Left lung (tissue), 10 donors: ENCODE data around the gene SCAMP4. TPM values are rescaled to one million over a fixed set of nuclear protein-coding genes. Genes with fewer than 3 reads are reported as not detected.

Experiments
- ATAC-seq: fragments of 200-7000 bp; cut with Tn5 transposase; one replicate; pipeline ENCODE4 v1.9.1; 2020; ENCODE audit warnings: moderate library complexity
- DNase-seq, 4 donors: peaks; one replicate each; pipeline ENCODE4 v3.0.0-alpha.2; 2013 to 2020
- H3K27ac ChIP-seq, 2 donors: fragments of 200-600 bp; sonication (generic) in 1 of 2; one replicate each; pipeline versions ENCODE4 v1.5.0 to v1.8.0; 2020 to 2021
- H3K27me3 ChIP-seq, 2 donors: fragments of 200-600 bp; sonication (generic) in 1 of 2; one replicate each; pipeline versions ENCODE4 v1.5.0 to v1.8.0; 2020 to 2021
- H3K36me3 ChIP-seq, 2 donors: fragments of 200-600 bp; sonication (generic) in 1 of 2; one replicate each; pipeline versions ENCODE4 v1.5.0 to v1.8.0; 2020 to 2021
- H3K4me1 ChIP-seq, 2 donors: fragments of 200-600 bp; one replicate each; pipeline ENCODE4 v1.8.0; 2021
- H3K4me3 ChIP-seq, 2 donors: fragments of 200-600 bp; sonication (generic) in 1 of 2; one replicate each; pipeline versions ENCODE4 v1.5.0 to v1.8.0; 2020 to 2021; ENCODE audit warnings: mild to moderate bottlenecking in 1 of 2
- H3K9me3 ChIP-seq, 2 donors: fragments of 200-600 bp; sonication (generic) in 1 of 2; one replicate each; pipeline versions ENCODE4 v1.5.0 to v1.8.0; 2020 to 2021
- intact Hi-C, 2 donors: fragments of 100-400 bp; cut with DNase I; formaldehyde crosslinking; loops; one replicate each; pipeline versions ENCODE4 v1.11.2 to v1.14.2; 2022
- polyA plus RNA-seq, 6 donors: library from polyadenylated mRNA; unstranded; fragments of 120-200 nt; gene quantifications; one replicate each; pipeline ENCODE4 v1.2.1, GENCODE V29; 2013; ENCODE audit not compliant: insufficient read length in 6 of 6
- total RNA-seq, 2 donors: library from RNA; stranded (reverse); fragmentation: NEBNext Ultra II Directional; extraction: Animal tissue kit (Norgen Biotek cat#: 25700); gene quantifications; one replicate each; pipeline ENCODE4 v1.2.1, GENCODE V29; 2021
- TF ChIP-seq, protein P1 (sequence below), 2 donors: fragments of 200-600 bp; sonication (generic) in 1 of 2; IDR thresholded peaks; one replicate each; pipeline versions ENCODE4 v1.5.0 to v1.8.0; 2021; ENCODE audit warnings: antibody characterized with exemption in 2 of 2
- donor health status: DM: no; HTN: yes; CAD: no.
- donor health status: DM: no; HTN: no; CAD: no.

SCAMP4 gene
- total and polyA plus RNA-seq, 8 donors: 54.5 to 86.6 (median 70.1) TPM

- DNase-seq (no peak), ATAC-seq (no peak)
- TF ChIP-seq, protein P1, sequence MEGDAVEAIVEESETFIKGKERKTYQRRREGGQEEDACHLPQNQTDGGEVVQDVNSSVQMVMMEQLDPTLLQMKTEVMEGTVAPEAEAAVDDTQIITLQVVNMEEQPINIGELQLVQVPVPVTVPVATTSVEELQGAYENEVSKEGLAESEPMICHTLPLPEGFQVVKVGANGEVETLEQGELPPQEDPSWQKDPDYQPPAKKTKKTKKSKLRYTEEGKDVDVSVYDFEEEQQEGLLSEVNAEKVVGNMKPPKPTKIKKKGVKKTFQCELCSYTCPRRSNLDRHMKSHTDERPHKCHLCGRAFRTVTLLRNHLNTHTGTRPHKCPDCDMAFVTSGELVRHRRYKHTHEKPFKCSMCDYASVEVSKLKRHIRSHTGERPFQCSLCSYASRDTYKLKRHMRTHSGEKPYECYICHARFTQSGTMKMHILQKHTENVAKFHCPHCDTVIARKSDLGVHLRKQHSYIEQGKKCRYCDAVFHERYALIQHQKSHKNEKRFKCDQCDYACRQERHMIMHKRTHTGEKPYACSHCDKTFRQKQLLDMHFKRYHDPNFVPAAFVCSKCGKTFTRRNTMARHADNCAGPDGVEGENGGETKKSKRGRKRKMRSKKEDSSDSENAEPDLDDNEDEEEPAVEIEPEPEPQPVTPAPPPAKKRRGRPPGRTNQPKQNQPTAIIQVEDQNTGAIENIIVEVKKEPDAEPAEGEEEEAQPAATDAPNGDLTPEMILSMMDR (IDR thresholded peaks at IDR 0.05): no peak
- Histone ChIP-seq H3K27ac (no peak overlapping the region), H3K27me3 (no peaks in the 10 kb centered on the region), H3K36me3 (peaks cover 0 to 14% of the 10 kb centered on the region in 2 donors), H3K9me3 (no peaks in the 10 kb centered on the region), H3K4me3 (no peak overlapping the region), H3K4me1 (peaks cover 13 to 74% of the 10 kb centered on the region in 2 donors)
- intact Hi-C loops: no loop called here
Observed at GRCh38 chr19:1906985-1907562, 1.9 kb downstream of the SCAMP4 start.

GRCh38 chr19:1907563-1908363, 2.6 kb downstream of the SCAMP4 start:
- Histone ChIP-seq H3K27me3 (no peaks in the 10 kb centered on the region), H3K9me3 (no peaks in the 10 kb centered on the region), H3K4me1 (peaks cover 13 to 70% of the 10 kb centered on the region in 2 donors), H3K27ac (no peak overlapping the region), H3K4me3 (peak overlapping the region in 1 of 2 donors; percentile 8), H3K36me3 (peaks cover 0 to 21% of the 10 kb centered on the region in 2 donors)
- TF ChIP-seq, protein P1 (IDR thresholded peaks at IDR 0.05): no peak
- DNase-seq: peak in 1 of 4 donors; percentile 81
- no peak for ATAC-seq
- intact Hi-C loops: no loop called here

- peak overlapping the region in 1 of 2 donors; percentile 8 for H3K4me3 ChIP-seq
- ATAC-seq (no peak), DNase-seq (peak in 1 of 4 donors; percentile 78)
- no peak overlapping the region for H3K27ac ChIP-seq
- peaks cover 13 to 70% of the 10 kb centered on the region in 2 donors for H3K4me1 ChIP-seq
- H3K9me3 ChIP-seq: no peaks in the 10 kb centered on the region
- TF ChIP-seq, protein P1 (IDR thresholded peaks at IDR 0.05): no peak
- H3K27me3 ChIP-seq: no peaks in the 10 kb centered on the region
- H3K36me3 ChIP-seq: peaks cover 0 to 26% of the 10 kb centered on the region in 2 donors
- intact Hi-C loops: no loop called here
Observed at GRCh38 chr19:1908364-1908678, 3.1 kb downstream of the SCAMP4 start.

DNA sequence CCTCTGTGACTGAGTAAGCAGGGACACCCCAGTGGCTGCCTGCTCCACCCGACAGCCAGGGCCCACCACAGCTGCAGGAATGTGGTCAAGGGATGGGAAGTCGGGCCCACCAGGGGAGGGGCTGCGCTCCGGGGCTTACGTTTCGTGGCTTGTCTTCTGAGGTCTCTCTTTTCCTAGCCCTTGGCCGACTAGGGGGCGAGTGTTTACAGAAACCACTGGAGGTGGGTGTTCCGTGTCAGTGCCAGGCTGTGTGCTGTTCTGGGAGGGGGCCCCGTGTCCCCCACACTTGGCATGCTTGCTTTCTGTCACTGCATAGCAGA, 4.5 kb downstream of the SCAMP4 start:
- intact Hi-C loops: no loop called here
- Histone ChIP-seq H3K27ac (peak overlapping the region in 1 of 2 donors; percentile 55), H3K27me3 (no peaks in the 10 kb centered on the region), H3K36me3 (peaks cover 0 to 40% of the 10 kb centered on the region in 2 donors), H3K4me3 (no peak overlapping the region), H3K9me3 (no peaks in the 10 kb centered on the region), H3K4me1 (peaks cover 9 to 56% of the 10 kb centered on the region in 2 donors)
- DNase-seq (no peak), ATAC-seq (no peak)
- TF ChIP-seq, protein P1 (IDR thresholded peaks at IDR 0.05): no peak

- DNase-seq (no peak), ATAC-seq (no peak)
- H3K4me1 ChIP-seq: peaks cover 6 to 53% of the 10 kb centered on the region in 2 donors
- no peak overlapping the region for H3K4me3 ChIP-seq
- peak overlapping the region in 1 of 2 donors; percentile 55 for H3K27ac ChIP-seq
- TF ChIP-seq, protein P1 (IDR thresholded peaks at IDR 0.05): no peak
- H3K27me3 ChIP-seq: no peaks in the 10 kb centered on the region
- H3K9me3 ChIP-seq: no peaks in the 10 kb centered on the region
- intact Hi-C loops: no loop called here
- H3K36me3 ChIP-seq: peaks cover 0 to 45% of the 10 kb centered on the region in 2 donors
Observed at GRCh38 chr19:1910177-1910576, 5.0 kb downstream of the SCAMP4 start.
